Naive thymus-derived CD8-positive, alpha-beta T cell (primary cell): Measurements from ENCODE around the gene BRD1. TPM values are rescaled to one million over a fixed set of nuclear protein-coding genes. Genes with fewer than 3 reads are reported as not detected.
A peak's percentile ranks its signal among the peaks of the same experiment; 100 is the strongest.
"Not testable (repeated sequence)": the region's sequence is repeated elsewhere in the genome, so short reads cannot be mapped to it uniquely, and the experiment has no call there.

Experiments used
- ATAC-seq, 2 donors: fragments of 150-1000 bp; cut with Tn5 transposase in 1 of 2; sonication (Bioruptor Pico), chemical (Tn5 transposase) in 1 of 2; 1 replicate in 1 of 2; 2 replicates in 1 of 2; pipeline ENCODE4 v1.10.0; 2021; ENCODE audit warnings: mild to moderate bottlenecking in 2 of 2, moderate library complexity in 2 of 2
- POLR2A ChIA-PET: fragments of 350-600 bp; sonication (Branson Sonifier 250); formaldehyde crosslinking; loops from one replicate; lab custom pipeline; 2021; ENCODE audit warnings: antibody characterized with exemption; lab: Charles Lee
- DNase-seq, 10 donors: peaks; one replicate each; pipeline versions ENCODE4 v3.0.0 to v3.0.0-alpha.2; 2020 to 2022
- H3K27ac Mint-ChIP-seq, 10 donors: one replicate each; pipeline ENCODE4 v1.8.0; 2020 to 2022; ENCODE audit warnings: mild to moderate bottlenecking in 10 of 10, mixed read lengths in 10 of 10, moderate library complexity in 4 of 10, inconsistent platforms in 1 of 10
- H3K27me3 Mint-ChIP-seq, 5 donors: one replicate each; pipeline ENCODE4 v1.8.0; 2021 to 2022; ENCODE audit warnings: mixed read lengths in 5 of 5
- H3K36me3 Mint-ChIP-seq, 3 donors: one replicate each; pipeline ENCODE4 v1.8.0; 2020 to 2022; ENCODE audit warnings: mixed read lengths in 3 of 3, mild to moderate bottlenecking in 2 of 3, inconsistent platforms in 1 of 3
- H3K4me1 Mint-ChIP-seq, 4 donors: one replicate each; pipeline ENCODE4 v1.8.0; 2021 to 2022; ENCODE audit warnings: mixed read lengths in 4 of 4
- H3K4me3 Mint-ChIP-seq, 10 donors: one replicate each; pipeline ENCODE4 v1.8.0; 2020 to 2022; ENCODE audit warnings: mild to moderate bottlenecking in 10 of 10, mixed read lengths in 10 of 10, moderate library complexity in 6 of 10, inconsistent platforms in 1 of 10
- H3K9me3 Mint-ChIP-seq, 9 donors: one replicate each; pipeline ENCODE4 v1.8.0; 2020 to 2022; ENCODE audit warnings: mixed read lengths in 9 of 9, mild to moderate bottlenecking in 3 of 9, inconsistent platforms in 1 of 9, moderate library complexity in 1 of 9
- polyA plus RNA-seq, 3 donors: library from polyadenylated mRNA; unstranded; fragments of 300-500 nt; fragmentation: Illumina TruSeq; gene quantifications; one replicate each; pipeline ENCODE4 v1.2.3, GENCODE V29; 2021
- total RNA-seq, 8 experiments: library from RNA in 2 of 8; stranded (reverse) in 2 of 8; gene quantifications; one replicate each; pipeline ENCODE4 v1.2.3 and lab custom pipeline; 2021 to 2026

BRD1 gene
- total and polyA plus RNA-seq, 5 experiments from 2014 or later = 1.9 to 86.8 (median 3.7) TPM

DNA sequence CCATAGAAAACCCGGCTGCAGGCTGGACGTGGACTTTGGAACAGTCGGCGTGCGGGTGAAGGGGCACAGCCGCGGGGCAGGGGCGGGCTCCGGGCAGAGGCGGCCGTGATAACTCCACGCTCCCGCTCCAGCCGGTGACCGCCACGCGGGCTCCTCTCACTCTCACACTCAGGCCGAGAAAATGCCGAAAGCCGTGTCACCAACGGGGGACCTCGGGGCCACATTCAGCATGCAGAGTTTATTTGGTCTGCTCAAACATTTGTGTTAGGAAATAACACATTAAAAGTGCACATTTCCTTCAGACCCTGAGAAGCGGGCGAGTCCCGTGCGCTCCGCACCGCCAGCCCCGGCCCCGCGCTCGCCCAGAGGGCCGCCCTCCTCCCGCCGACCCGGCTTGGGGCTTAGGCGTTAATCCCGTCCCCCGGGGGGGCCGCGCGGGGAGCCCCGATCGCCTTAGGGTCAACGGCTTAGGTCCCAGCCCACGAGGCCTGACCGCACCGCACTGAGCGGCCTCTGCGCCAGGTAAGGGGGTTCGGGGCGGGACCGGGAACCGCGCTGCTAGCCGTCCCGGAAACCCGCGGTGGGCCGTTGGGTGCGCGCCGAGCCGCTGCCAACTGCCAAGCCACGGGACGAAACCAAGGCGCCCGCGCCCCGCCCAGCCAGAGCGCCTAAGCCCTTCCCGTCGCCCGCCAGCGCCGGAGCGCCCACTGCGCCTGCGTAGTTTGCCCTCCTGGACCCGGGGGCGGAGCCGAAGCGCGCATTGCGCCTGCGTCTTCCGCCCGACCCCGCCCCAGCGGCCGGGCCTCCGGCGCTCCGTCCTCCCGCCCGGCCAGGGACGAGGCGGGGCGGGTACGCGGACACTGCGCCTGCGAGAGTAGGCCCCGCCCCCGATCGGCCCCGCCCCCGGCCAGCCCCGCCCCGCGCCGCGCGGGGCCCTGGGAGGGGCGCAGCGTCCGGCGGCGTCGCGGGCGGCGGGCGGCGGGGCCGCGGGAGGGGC, 25.5 kb upstream of the BRD1 start, which contains the start of gene ZBED4:
ZBED4 (plus strand) TSS at position 947 of the 997 bp plus-strand sequence. CDS start 29,819 bp downstream, outside the sequence.
- Mint-ChIP-seq H3K4me1 (peaks cover 35 to 57% (median 47%) of the 10 kb centered on the region in 4 donors), H3K4me3 (peak within 1 kb of the TSS; percentile 84 to 98 (median 94)), H3K9me3 (no peaks in the 10 kb centered on the region), H3K27ac (peak within 1 kb of the TSS; percentile 91 to 98 (median 95)), H3K36me3 (peaks cover 0 to 2% (median 0%) of the 10 kb centered on the region in 3 donors), H3K27me3 (peaks cover 0 to 1% (median 0%) of the 10 kb centered on the region in 5 donors)
- peak; percentile 76 to 78 for ATAC-seq
- peak; percentile 93 to 99 (median 98) for DNase-seq
- POLR2A ChIA-PET = interaction anchor here (1.0 to 4.1 kb wide), 8 partner anchors 15 to 106 kb away, joined by 3 to 18 read pairs (median 6); partner anchors contain the start of genes ALG12 and CRELD2

- Mint-ChIP-seq H3K4me1 (peaks cover 33 to 52% (median 47%) of the 10 kb centered on the region in 4 donors), H3K27ac (peak overlapping the region in 8 of 10 donors; percentile 23 to 81 (median 67))
- not testable (repeated sequence) for ATAC-seq
These were observed 24.9 kb upstream of the BRD1 start for GRCh38 chr22:49852568-49852897.

GRCh38 chr22:49850959-49851802, 23.5 kb upstream of the BRD1 start:
- H3K4me3 Mint-ChIP-seq = peak overlapping the region; percentile 20 to 86 (median 77)
- POLR2A ChIA-PET = interaction anchor here (0.6 to 2.5 kb wide), 8 partner anchors 13 to 108 kb away, joined by 3 to 14 read pairs (median 4); no protein-coding TSS in a partner anchor
- ATAC-seq = no peak
- no peaks in the 10 kb centered on the region for H3K9me3 Mint-ChIP-seq
- H3K4me1 Mint-ChIP-seq = peaks cover 29 to 46% (median 43%) of the 10 kb centered on the region in 4 donors
- H3K27me3 Mint-ChIP-seq = peaks cover 0 to 5% (median 0%) of the 10 kb centered on the region in 5 donors
- H3K27ac Mint-ChIP-seq = peak overlapping the region in 8 of 10 donors; percentile 40 to 90 (median 60)
- H3K36me3 Mint-ChIP-seq = no peaks in the 10 kb centered on the region
- DNase-seq = no peak

More at GRCh38 chr22:49852568-49852897, 24.9 kb upstream of the BRD1 start:
- not testable (repeated sequence) for H3K9me3 Mint-ChIP-seq, H3K36me3 Mint-ChIP-seq, H3K27me3 Mint-ChIP-seq, DNase-seq
- peak overlapping the region; percentile 61 to 86 (median 71) for H3K4me3 Mint-ChIP-seq
- POLR2A ChIA-PET = interaction anchor here (1.2 to 2.5 kb wide), 5 partner anchors 14 to 107 kb away, joined by 4 to 14 read pairs (median 6); no protein-coding TSS in a partner anchor

GRCh38 chr22:49850021-49850911, 22.6 kb upstream of the BRD1 start:
- POLR2A ChIA-PET = interaction anchor here (0.6 kb wide), 1 partner anchor 24 kb away, joined by 4 read pairs; no protein-coding TSS in a partner anchor
- Mint-ChIP-seq H3K4me1 (peaks cover 22 to 37% (median 34%) of the 10 kb centered on the region in 4 donors), H3K4me3 (peak overlapping the region; percentile 64 to 78 (median 74)), H3K9me3 (no peaks in the 10 kb centered on the region), H3K27me3 (peaks cover 0 to 5% (median 0%) of the 10 kb centered on the region in 5 donors), H3K36me3 (no peaks in the 10 kb centered on the region), H3K27ac (peak overlapping the region in 6 of 10 donors; percentile 12 to 85 (median 42))
- no peak for DNase-seq
- no peak for ATAC-seq

GRCh38 chr22:49849161-49850020, 21.7 kb upstream of the BRD1 start:
- Mint-ChIP-seq H3K27me3 (peaks cover 0 to 5% (median 0%) of the 10 kb centered on the region in 5 donors), H3K36me3 (no peaks in the 10 kb centered on the region), H3K27ac (peak overlapping the region in 2 of 10 donors; percentile 27 to 43), H3K4me3 (peak overlapping the region; percentile 59 to 78 (median 70)), H3K4me1 (peaks cover 15 to 28% (median 25%) of the 10 kb centered on the region in 4 donors), H3K9me3 (no peaks in the 10 kb centered on the region)
- ATAC-seq (peak in 1 of 2 donors; percentile 2), DNase-seq (peak in 2 of 10 donors; percentile 20 to 28)
- POLR2A ChIA-PET = interaction anchor here (0.6 kb wide), 1 partner anchor 25 kb away, joined by 4 read pairs; no protein-coding TSS in a partner anchor

DNA sequence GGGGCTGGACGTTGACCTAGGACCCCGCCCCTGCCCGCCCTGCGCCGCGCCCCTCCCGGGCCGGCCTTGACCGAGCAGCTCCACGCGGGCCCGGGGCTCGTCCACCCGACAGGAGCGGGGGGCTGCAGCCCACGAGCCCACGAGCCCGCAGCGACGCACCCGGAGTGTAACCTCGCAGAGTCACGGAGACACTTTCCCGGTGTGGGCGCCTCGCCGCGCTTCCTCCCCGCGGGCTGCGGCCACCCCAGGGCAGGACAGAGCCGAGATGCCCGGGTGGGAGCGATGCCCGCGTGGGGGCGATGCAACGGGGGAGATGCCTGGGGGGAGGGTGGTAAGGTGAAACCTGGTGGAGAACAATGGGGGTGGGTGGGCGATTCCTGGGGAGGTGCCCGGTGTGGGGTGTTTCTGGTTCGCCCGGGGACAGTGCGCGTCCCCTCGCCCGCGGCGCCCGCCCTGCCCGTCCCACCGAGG, 21.1 kb upstream of the BRD1 start:
- Mint-ChIP-seq H3K27ac (no peak overlapping the region), H3K27me3 (peaks cover 0 to 5% (median 0%) of the 10 kb centered on the region in 5 donors), H3K4me3 (peak overlapping the region in 6 of 10 donors; percentile 22 to 68 (median 50)), H3K9me3 (no peaks in the 10 kb centered on the region), H3K36me3 (no peaks in the 10 kb centered on the region), H3K4me1 (peaks cover 14 to 27% (median 24%) of the 10 kb centered on the region in 4 donors)
- DNase-seq (peak in 1 of 10 donors; percentile 23), ATAC-seq (no peak)
- POLR2A ChIA-PET = interaction anchor here (1.1 kb wide), 2 partner anchors 8 to 17 kb away, joined by 4 read pairs; no protein-coding TSS in a partner anchor

GRCh38 chr22:49847751-49848689, 20.3 kb upstream of the BRD1 start:
- Mint-ChIP-seq H3K9me3 (no peaks in the 10 kb centered on the region), H3K27ac (peak overlapping the region in 3 of 10 donors; percentile 11 to 59 (median 13)), H3K4me3 (peak overlapping the region in 8 of 10 donors; percentile 49 to 74 (median 69)), H3K36me3 (no peaks in the 10 kb centered on the region), H3K4me1 (peaks cover 14 to 27% (median 24%) of the 10 kb centered on the region in 4 donors), H3K27me3 (peaks cover 0 to 5% (median 0%) of the 10 kb centered on the region in 5 donors)
- ATAC-seq (no peak), DNase-seq (no peak)
- POLR2A ChIA-PET = interaction anchor here (1.1 to 1.3 kb wide), 3 partner anchors 9 to 17 kb away, joined by 4 to 6 read pairs (median 4); no protein-coding TSS in a partner anchor

DNA sequence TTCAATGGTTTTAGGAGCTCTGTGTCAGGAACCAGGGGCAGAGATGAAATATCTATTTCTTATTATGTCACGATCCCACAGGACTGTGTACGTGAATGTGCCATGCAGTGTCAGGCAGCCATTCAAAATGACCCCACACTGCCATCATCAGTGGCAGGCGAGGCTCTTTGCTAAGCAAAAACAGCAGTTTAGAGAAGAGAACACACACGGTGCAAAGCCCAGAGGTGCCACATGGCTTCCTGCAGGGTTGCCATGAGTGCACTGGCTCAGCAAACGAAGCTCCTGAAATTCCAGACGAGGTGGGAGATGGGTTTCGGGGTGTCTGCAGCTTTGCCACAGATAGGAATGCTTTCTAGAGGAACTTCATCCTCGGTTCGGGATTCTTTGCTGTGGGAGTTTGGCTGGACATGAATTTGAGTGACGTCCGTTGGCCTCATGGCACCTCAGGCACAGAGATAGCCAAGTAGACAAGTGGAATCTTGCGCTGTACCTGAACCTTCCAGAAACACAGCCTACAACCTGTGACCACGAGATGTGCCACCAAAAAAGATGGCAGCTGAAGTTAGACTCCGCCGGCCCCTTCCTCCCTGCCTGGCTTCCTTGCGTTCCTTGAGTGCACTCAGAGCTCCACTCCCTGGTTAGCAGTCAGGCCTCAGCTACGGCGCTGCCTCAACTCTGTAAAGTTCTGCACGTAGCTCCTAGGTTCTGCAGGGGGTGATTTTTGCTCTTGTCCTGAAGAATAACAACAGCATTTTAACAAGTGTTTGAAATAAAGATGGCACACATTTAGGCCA, 18.2 kb upstream of the BRD1 start:
- H3K27me3 Mint-ChIP-seq = peaks cover 0 to 5% (median 0%) of the 10 kb centered on the region in 5 donors
- peaks cover 4 to 16% (median 11%) of the 10 kb centered on the region in 4 donors for H3K4me1 Mint-ChIP-seq
- ATAC-seq (no peak), DNase-seq (no peak)
- no peaks in the 10 kb centered on the region for H3K9me3 Mint-ChIP-seq
- H3K4me3 Mint-ChIP-seq = peak overlapping the region in 1 of 10 donors; percentile 15
- no peaks in the 10 kb centered on the region for H3K36me3 Mint-ChIP-seq
- peak overlapping the region in 1 of 10 donors; percentile 63 for H3K27ac Mint-ChIP-seq
- POLR2A ChIA-PET = interaction anchor here (2.0 kb wide), 1 partner anchor 10 kb away, joined by 5 read pairs; no protein-coding TSS in a partner anchor
